SH-SY5Y (cell line): ENCODE results near the gene HDAC9.

Source experiments
- GATA2 ChIP-seq: IDR thresholded peaks from 2 replicates; pipeline ENCODE4 v1.6.1; 2011; ENCODE audit warnings: mild to moderate bottlenecking, low read depth, low read length
- GATA3 ChIP-seq: IDR thresholded peaks from 2 replicates; pipeline ENCODE4 v1.6.1; 2011; ENCODE audit warnings: low read depth, mild to moderate bottlenecking, low read length, moderate library complexity

- TF ChIP-seq GATA3 (peak; percentile 90), GATA2 (peak; percentile 75)
Observed at GRCh38 chr7:18497082-18497481, 1.5 kb downstream of the HDAC9 start.
